Middle frontal gyrus (tissue), 1 donor: ENCODE measurements around the gene GATAD2A.

Source experiments
- DNase-seq: peaks from one replicate; pipeline ENCODE4 v3.0.0-alpha.2; 2015; ENCODE audit warnings: low spot score; ENCODE audit errors: extremely low spot score

Gene GATAD2A

GRCh38 chr19:19507354-19507753 is 101.9 kb downstream of the GATAD2A start:
- DNase-seq = no peak

- DNase-seq = no peak
Measured at GRCh38 chr19:19508217-19508616, 102.7 kb downstream of the GATAD2A start.

GRCh38 chr19:19510432-19510831 is 105.0 kb downstream of the GATAD2A start:
- DNase-seq = no peak

GRCh38 chr19:19513682-19514081 is 108.2 kb downstream of the GATAD2A start:
- no peak for DNase-seq

- no peak for DNase-seq
Measured at GRCh38 chr19:19514215-19514657, 108.8 kb downstream of the GATAD2A start.

- no peak for DNase-seq
Measured at GRCh38 chr19:19514881-19515641, 109.6 kb downstream of the GATAD2A start, which contains the start of gene TSSK6. Gene TSSK6 (minus strand): TSS chr19:19515548. CDS start chr19:19515427, 121 bp downstream.

- peak; percentile 84 for DNase-seq
Measured at GRCh38 chr19:19515642-19516519, 110.4 kb downstream of the GATAD2A start, which contains the start of gene NDUFA13. Gene NDUFA13 (plus strand): TSS chr19:19516225. CDS start chr19:19516239, 14 bp downstream.

GRCh38 chr19:19517235-19517619 is 111.8 kb downstream of the GATAD2A start:
- no peak for DNase-seq

GRCh38 chr19:19520989-19521388 is 115.5 kb downstream of the GATAD2A start:
- no peak for DNase-seq

- no peak for DNase-seq
Measured at GRCh38 chr19:19523177-19523576, 117.7 kb downstream of the GATAD2A start.

- DNase-seq = no peak
Measured at GRCh38 chr19:19524053-19524452, 118.6 kb downstream of the GATAD2A start.

GRCh38 chr19:19525611-19526380 is 120.3 kb downstream of the GATAD2A start:
- DNase-seq = no peak

- DNase-seq = no peak
Measured at GRCh38 chr19:19526581-19527370, 121.3 kb downstream of the GATAD2A start.

GRCh38 chr19:19527371-19527656 is 121.8 kb downstream of the GATAD2A start:
- DNase-seq = no peak

- no peak for DNase-seq
Measured at GRCh38 chr19:19527674-19528625, 122.5 kb downstream of the GATAD2A start.

- DNase-seq = no peak
Measured at GRCh38 chr19:19528721-19529490, 123.4 kb downstream of the GATAD2A start, which contains the start of gene YJEFN3. Gene YJEFN3 (plus strand): TSS chr19:19528911. CDS start chr19:19528933, 22 bp downstream.

- no peak for DNase-seq
Measured at GRCh38 chr19:19529783-19530422, 124.4 kb downstream of the GATAD2A start.

- no peak for DNase-seq
Measured at GRCh38 chr19:19530423-19530804, 124.9 kb downstream of the GATAD2A start.
